NK-92 treated with Interleukin-12 subunit alpha and Interleukin-12 subunit beta, amount 100 ng/mL, for 24 hours (cell line): ENCODE data around the gene OR2A42.
"Not testable (repeated sequence)": the region's sequence is repeated elsewhere in the genome, so short reads cannot be mapped to it uniquely, and the experiment has no call there.

Source experiments
- DNase-seq: peaks from one replicate; lab custom pipeline; 2025; lab: John Stamatoyannopoulos, UW

The OR2A42 gene

DNA sequence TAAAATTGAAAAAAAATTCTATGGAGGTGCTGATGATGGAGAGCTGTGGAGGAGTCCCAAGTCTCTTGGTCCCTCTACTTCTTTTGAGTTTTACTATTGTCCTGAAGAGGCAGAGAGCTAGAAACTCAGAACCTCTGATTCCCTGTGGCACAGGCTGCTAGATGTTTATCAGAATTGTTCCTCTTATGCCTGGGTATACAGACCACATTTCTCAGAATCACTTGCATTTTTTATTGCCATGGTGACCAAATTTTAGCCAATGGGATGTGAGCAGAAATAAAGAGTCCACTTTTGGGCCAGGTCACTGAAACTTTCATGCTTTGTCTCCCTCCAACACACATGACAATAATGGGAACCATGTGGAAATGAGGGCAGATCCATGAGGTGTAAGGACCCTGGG lies 15.7 kb downstream of the OR2A42 start:
- DNase-seq = not testable (repeated sequence)

- DNase-seq = not testable (repeated sequence)
These were observed 18.9 kb downstream of the OR2A42 start for GRCh38 chr7:144220531-144220930.

GRCh38 chr7:144219149-144219548 lies 20.3 kb downstream of the OR2A42 start:
- not testable (repeated sequence) for DNase-seq

- not testable (repeated sequence) for DNase-seq
These were observed 20.8 kb downstream of the OR2A42 start for GRCh38 chr7:144218581-144218980.

GRCh38 chr7:144217200-144217599 lies 22.2 kb downstream of the OR2A42 start:
- not testable (repeated sequence) for DNase-seq

DNA sequence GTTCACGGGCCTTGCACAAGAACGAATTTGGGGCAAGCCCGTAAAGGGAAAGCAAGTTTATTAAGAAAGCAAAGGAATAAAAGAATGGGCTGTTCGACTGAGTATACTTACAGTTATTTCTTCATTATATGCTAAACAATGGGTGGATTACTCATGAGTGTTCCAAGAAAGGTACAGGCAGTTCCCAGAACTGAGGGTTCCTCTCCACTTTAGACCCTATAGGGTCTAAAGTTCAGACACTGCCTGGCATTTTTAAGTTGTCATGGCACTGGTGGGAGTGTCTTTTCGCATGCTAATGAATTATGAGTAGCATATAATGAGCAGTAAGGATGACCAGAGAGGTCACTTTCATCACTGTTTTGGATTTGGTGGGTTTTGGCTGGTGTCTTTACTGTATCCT lies 34.1 kb downstream of the OR2A42 start:
- not testable (repeated sequence) for DNase-seq

GRCh38 chr7:144203086-144203485 lies 36.3 kb downstream of the OR2A42 start:
- not testable (repeated sequence) for DNase-seq

DNA sequence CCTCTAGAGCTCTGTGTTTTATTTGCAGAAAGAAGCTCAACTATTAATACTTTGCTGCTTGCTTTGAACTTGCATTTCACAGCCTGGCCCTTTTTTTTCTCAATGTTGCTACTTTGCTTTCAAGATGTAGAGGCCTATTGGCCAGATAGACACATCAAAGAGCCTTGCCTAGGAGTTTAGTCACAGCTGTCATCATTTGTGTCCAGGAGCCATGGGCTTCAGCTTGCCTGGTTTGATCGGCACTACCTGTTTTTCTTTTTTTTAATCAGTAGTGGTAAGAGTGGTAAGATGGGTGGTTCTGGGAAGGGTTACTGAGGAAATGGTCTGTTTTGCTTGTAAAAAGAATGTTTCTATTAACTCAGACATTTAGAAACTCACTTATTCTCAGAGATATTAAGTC lies 37.4 kb downstream of the OR2A42 start:
- DNase-seq = not testable (repeated sequence)

- not testable (repeated sequence) for DNase-seq
These were observed 40.5 kb downstream of the OR2A42 start for GRCh38 chr7:144198934-144199333.

GRCh38 chr7:144195212-144195872 lies 44.1 kb downstream of the OR2A42 start, which contains the start of gene ARHGEF35:
TSS of gene ARHGEF35 (minus strand) at chr7:144195833. CDS start at chr7:144188383, 7,450 bp downstream.
- not testable (repeated sequence) for DNase-seq

DNA sequence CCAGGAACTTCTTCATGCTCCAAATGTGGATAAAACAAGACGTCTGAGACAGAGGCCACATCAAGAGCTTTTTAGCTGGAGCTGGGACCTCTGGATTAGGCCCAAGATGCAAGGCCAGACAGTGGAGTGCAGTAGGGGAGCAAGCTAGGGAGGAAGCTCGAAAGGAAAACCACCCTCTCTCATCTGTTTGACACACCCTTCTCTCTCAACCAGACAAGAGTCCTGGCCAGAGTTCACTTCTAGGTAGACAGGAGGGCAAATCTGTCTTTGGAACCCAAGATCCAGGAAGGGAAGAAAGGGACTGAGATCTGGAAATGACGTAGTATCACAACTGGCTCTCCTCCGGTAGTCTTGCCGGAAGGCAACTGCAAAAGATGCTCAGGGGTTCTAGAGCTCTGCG lies 45.0 kb downstream of the OR2A42 start:
- not testable (repeated sequence) for DNase-seq

GRCh38 chr7:144193782-144194181 lies 45.6 kb downstream of the OR2A42 start:
- DNase-seq = not testable (repeated sequence)

DNA sequence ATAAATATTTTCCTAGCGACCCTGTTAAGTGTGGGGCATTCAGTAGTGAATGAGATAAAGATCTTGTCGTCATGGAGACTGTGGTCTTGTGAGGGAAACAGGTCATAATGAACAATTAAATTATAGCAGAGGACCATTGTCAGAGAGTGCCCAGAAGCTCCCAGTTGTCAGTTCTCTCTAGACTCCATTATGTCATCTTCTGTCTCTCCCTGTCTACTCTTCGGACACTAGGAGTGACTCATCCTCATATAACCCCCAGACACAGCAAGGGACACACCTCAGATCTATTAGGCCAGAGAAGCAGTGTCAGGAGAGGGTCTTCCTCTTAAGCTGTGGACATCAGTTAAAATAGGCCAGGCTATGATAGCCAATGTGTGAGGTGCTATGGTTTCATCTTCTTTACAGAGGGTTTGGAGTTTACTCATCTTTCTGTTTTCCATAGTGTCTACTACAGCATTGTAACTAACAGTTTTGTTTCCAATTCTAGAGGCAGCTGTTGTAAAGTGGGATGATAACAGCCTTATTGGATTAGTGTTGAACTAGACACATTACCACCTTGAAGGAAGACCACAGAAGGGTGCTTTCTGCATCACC lies 50.7 kb downstream of the OR2A42 start:
- not testable (repeated sequence) for DNase-seq

DNA sequence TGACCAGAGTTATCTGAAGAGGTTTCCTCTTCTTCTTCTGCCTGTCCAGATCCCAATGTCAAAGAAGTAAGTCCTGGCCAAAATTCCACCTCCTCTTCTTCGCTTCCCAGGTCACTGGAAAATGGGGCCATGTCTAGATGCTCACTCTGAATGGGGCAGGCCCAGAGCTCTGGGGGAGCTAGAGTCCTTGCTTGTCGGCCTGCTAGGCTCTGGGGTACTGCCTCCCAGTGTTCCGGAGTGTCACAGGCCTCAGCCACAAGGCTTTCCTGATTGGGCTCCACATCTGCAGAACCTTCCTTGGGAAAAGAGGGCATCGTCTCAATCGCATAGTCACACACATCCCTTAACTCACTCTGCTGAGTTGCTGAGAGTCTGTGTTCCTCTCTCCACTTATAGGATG lies 51.6 kb downstream of the OR2A42 start:
- DNase-seq = not testable (repeated sequence)

- DNase-seq = not testable (repeated sequence)
These were observed 56.2 kb downstream of the OR2A42 start, which contains the start of gene CTAGE4 for GRCh38 chr7:144183166-144183565. TSS of gene CTAGE4 (plus strand) at chr7:144183466. CDS start at chr7:144183504, 38 bp downstream.

DNA sequence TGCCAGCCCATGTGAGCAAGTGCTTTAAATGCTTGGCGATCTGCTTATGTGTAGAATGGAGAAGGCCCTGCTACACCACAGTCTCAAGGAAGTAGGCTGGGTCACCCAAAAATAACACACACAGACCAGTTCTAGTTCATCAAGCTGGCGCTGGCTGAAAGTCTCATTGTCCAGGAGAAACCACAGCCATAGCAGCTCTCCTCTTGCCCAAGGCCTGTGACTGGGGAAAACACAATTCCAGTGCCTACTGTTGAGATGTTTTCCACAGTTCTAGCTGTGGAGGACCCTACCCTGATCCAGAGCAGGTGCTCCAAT lies 60.3 kb downstream of the OR2A42 start:
- DNase-seq = not testable (repeated sequence)

- not testable (repeated sequence) for DNase-seq
These were observed 60.8 kb downstream of the OR2A42 start for GRCh38 chr7:144178380-144179164.
